Jurkat, Clone E6-1 (cell line): Measurements from ENCODE around the gene GSTT2.

Experiments used
- DNase-seq: peaks from one replicate; pipeline ENCODE4 v3.0.0-alpha.2; 2011; ENCODE audit warnings: low read depth, low spot score
- H3K4me3 ChIP-seq: 2 replicates; pipeline ENCODE4 v1.5.1; 2011; ENCODE audit warnings: mild to moderate bottlenecking, low read length, control low read depth, moderate library complexity

Gene GSTT2

GRCh38 chr22:24006207-24006913 is 26.4 kb downstream of the GSTT2 start:
- H3K4me3 ChIP-seq, result no peak overlapping the region
- no peak for DNase-seq

- DNase-seq, result no peak
- H3K4me3 ChIP-seq, result no peak overlapping the region
These were observed 26.9 kb downstream of the GSTT2 start for GRCh38 chr22:24006914-24007214.

- no peak for DNase-seq
- no peak overlapping the region for H3K4me3 ChIP-seq
These were observed 27.5 kb downstream of the GSTT2 start for GRCh38 chr22:24007253-24008021.

GRCh38 chr22:24008022-24008283 is 28.0 kb downstream of the GSTT2 start:
- DNase-seq, result no peak

GRCh38 chr22:24008381-24009226 is 28.7 kb downstream of the GSTT2 start:
- DNase-seq, result no peak
- H3K4me3 ChIP-seq, result no peak overlapping the region

More at GRCh38 chr22:24008022-24008283, 28.0 kb downstream of the GSTT2 start:
- H3K4me3 ChIP-seq, result no peak overlapping the region

- DNase-seq, result no peak
- H3K4me3 ChIP-seq, result no peak overlapping the region
These were observed 29.5 kb downstream of the GSTT2 start for GRCh38 chr22:24009227-24010017.

- H3K4me3 ChIP-seq, result no peak overlapping the region
- DNase-seq, result no peak
These were observed 30.1 kb downstream of the GSTT2 start for GRCh38 chr22:24010018-24010391.

- DNase-seq, result no peak
- peak overlapping the region; percentile 92 for H3K4me3 ChIP-seq
These were observed 31.8 kb downstream of the GSTT2 start for GRCh38 chr22:24011735-24012068.

GRCh38 chr22:24016156-24016555 is 36.2 kb downstream of the GSTT2 start:
- no peak for DNase-seq
- H3K4me3 ChIP-seq, result no peak overlapping the region

GRCh38 chr22:24021304-24021703 is 41.4 kb downstream of the GSTT2 start:
- no peak for DNase-seq
- no peak overlapping the region for H3K4me3 ChIP-seq

- no peak for DNase-seq
- H3K4me3 ChIP-seq, result no peak overlapping the region
These were observed 43.4 kb downstream of the GSTT2 start for GRCh38 chr22:24023204-24023789.

GRCh38 chr22:24024354-24024753 is 44.4 kb downstream of the GSTT2 start:
- H3K4me3 ChIP-seq, result no peak overlapping the region
- no peak for DNase-seq

GRCh38 chr22:24025475-24025874 is 45.5 kb downstream of the GSTT2 start:
- H3K4me3 ChIP-seq, result no peak overlapping the region
- DNase-seq, result no peak

- no peak for DNase-seq
- no peak overlapping the region for H3K4me3 ChIP-seq
These were observed 46.1 kb downstream of the GSTT2 start for GRCh38 chr22:24026056-24026455.

GRCh38 chr22:24026733-24027132 is 46.8 kb downstream of the GSTT2 start:
- no peak for DNase-seq
- no peak overlapping the region for H3K4me3 ChIP-seq

GRCh38 chr22:24027389-24027975 is 47.5 kb downstream of the GSTT2 start:
- DNase-seq, result no peak
- H3K4me3 ChIP-seq, result no peak overlapping the region

- DNase-seq, result no peak
- H3K4me3 ChIP-seq, result no peak overlapping the region
These were observed 48.1 kb downstream of the GSTT2 start for GRCh38 chr22:24027991-24028390.

- H3K4me3 ChIP-seq, result no peak overlapping the region
- peak; percentile 48 for DNase-seq
These were observed 48.6 kb downstream of the GSTT2 start for GRCh38 chr22:24028533-24028932.

- H3K4me3 ChIP-seq, result no peak overlapping the region
- no peak for DNase-seq
These were observed 49.4 kb downstream of the GSTT2 start for GRCh38 chr22:24029304-24029703.
